Karpas-422 (cell line): ENCODE results near the gene EHD4. TPM values are rescaled to one million over a fixed set of nuclear protein-coding genes. Genes with fewer than 3 reads are reported as not detected.

Experiments used
- DNase-seq: peaks from one replicate; pipeline ENCODE4 v3.0.0-alpha.2; 2015
- H2AFZ ChIP-seq: fragments of 200-600 bp; sonication (generic); 2 replicates; pipeline ENCODE4 v1.6.1; 2014; ENCODE audit warnings: antibody characterized with exemption, low read length, mixed read lengths
- H3K27ac ChIP-seq: fragments of 200-600 bp; sonication (generic); 2 replicates; pipeline ENCODE4 v1.5.1; 2014; ENCODE audit warnings: mild to moderate bottlenecking, low read length, moderate library complexity
- H3K27me3 ChIP-seq: fragments of 200-600 bp; sonication (generic); 2 replicates; pipeline ENCODE4 v1.6.1; 2014; ENCODE audit warnings: low read length, mixed read lengths
- H3K36me3 ChIP-seq: fragments of 200-600 bp; sonication (generic); 2 replicates; pipeline ENCODE4 v1.6.1; 2014; ENCODE audit warnings: low read length, mixed read lengths; ENCODE audit not compliant: insufficient read depth
- H3K4me1 ChIP-seq: fragments of 200-600 bp; sonication (generic); 2 replicates; pipeline ENCODE4 v1.6.1; 2014; ENCODE audit warnings: mild to moderate bottlenecking, low read length, mixed read lengths
- H3K4me2 ChIP-seq: fragments of 200-600 bp; sonication (generic); 2 replicates; pipeline ENCODE4 v1.6.1; 2014; ENCODE audit warnings: low read length, low read depth, mild to moderate bottlenecking; ENCODE audit not compliant: poor library complexity, severe bottlenecking
- H3K4me3 ChIP-seq: fragments of 200-600 bp; sonication (generic); 2 replicates; pipeline ENCODE4 v1.5.1; 2014; ENCODE audit warnings: mild to moderate bottlenecking, antibody characterized with exemption, low read length, mixed read lengths
- H3K79me2 ChIP-seq: fragments of 200-600 bp; sonication (generic); 2 replicates; pipeline ENCODE4 v1.6.1; 2014; ENCODE audit warnings: mild to moderate bottlenecking, low read length, mixed read lengths
- H3K9ac ChIP-seq: fragments of 200-600 bp; sonication (generic); 2 replicates; pipeline ENCODE4 v1.6.0; 2014; ENCODE audit warnings: low read length
- H3K9me2 ChIP-seq: fragments of 200-600 bp; sonication (generic), shearing (Covaris generic); replicated peaks from 2 replicates; pipeline ENCODE4 v1.6.0; 2014; ENCODE audit warnings: mild to moderate bottlenecking, low read length, moderate library complexity; ENCODE audit not compliant: insufficient read depth
- H3K9me3 ChIP-seq: fragments of 300-700, 200-600 bp; sonication (generic); 2 replicates; pipeline ENCODE4 v1.6.1; 2014; ENCODE audit warnings: low read length, mixed read lengths
- H4K20me1 ChIP-seq: fragments of 200-600 bp; sonication (generic); 2 replicates; pipeline ENCODE4 v1.6.1; 2014; ENCODE audit warnings: mild to moderate bottlenecking, antibody characterized with exemption, low read length, low read depth; ENCODE audit not compliant: insufficient read depth
- total RNA-seq: library from RNA; depleted of rRNA; stranded (reverse); fragments of >200 nt; shearing (Covaris generic); gene quantifications from 2 replicates; pipeline ENCODE4 v1.2.3, GENCODE V29; 2014; ENCODE audit warnings: low replicate concordance

Gene EHD4
- total RNA-seq, 1 experiment from 2014 or later: 19.9 TPM

- H2AFZ ChIP-seq: no peak overlapping the region
- DNase-seq: no peak
- no peaks in the 10 kb centered on the region for H3K79me2 ChIP-seq
- H3K27ac ChIP-seq: no peak overlapping the region
- H3K9ac ChIP-seq: no peak overlapping the region
- H3K4me1 ChIP-seq: no peaks in the 10 kb centered on the region
- no peaks in the 10 kb centered on the region for H3K36me3 ChIP-seq
- H3K9me3 ChIP-seq: no peaks in the 10 kb centered on the region
- no peaks in the 10 kb centered on the region for H3K9me2 ChIP-seq
- no peak overlapping the region for H3K4me2 ChIP-seq
- H3K27me3 ChIP-seq: no peaks in the 10 kb centered on the region
- no peaks in the 10 kb centered on the region for H4K20me1 ChIP-seq
- no peak overlapping the region for H3K4me3 ChIP-seq
Measured at GRCh38 chr15:41887161-41887560, 85.2 kb downstream of the EHD4 start.

DNA sequence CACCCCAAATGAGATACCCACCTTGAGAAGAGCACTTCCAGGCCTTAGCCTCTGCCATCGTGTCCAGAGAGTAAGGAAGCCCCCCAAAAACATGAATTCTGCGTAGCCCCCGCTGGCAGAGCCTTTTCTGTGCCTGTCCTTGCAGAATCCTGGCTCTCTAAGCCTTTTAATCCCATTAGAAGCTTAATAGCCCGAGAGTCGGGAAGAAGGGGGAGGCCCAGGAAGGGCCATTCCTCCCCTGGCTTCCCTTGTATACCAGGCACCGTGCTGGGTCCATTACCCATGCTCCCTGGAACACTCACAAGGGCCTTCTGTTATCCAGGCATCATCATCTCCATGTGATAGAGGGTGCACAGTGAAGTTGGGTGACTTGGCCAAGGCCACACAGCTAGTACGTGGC lies 85.6 kb downstream of the EHD4 start:
- no peaks in the 10 kb centered on the region for H3K36me3 ChIP-seq
- no peaks in the 10 kb centered on the region for H3K79me2 ChIP-seq
- H4K20me1 ChIP-seq: no peaks in the 10 kb centered on the region
- H3K9ac ChIP-seq: no peak overlapping the region
- H3K9me2 ChIP-seq: no peaks in the 10 kb centered on the region
- H2AFZ ChIP-seq: no peak overlapping the region
- H3K4me1 ChIP-seq: no peaks in the 10 kb centered on the region
- no peak overlapping the region for H3K4me3 ChIP-seq
- no peaks in the 10 kb centered on the region for H3K9me3 ChIP-seq
- H3K4me2 ChIP-seq: no peak overlapping the region
- no peak for DNase-seq
- H3K27me3 ChIP-seq: no peaks in the 10 kb centered on the region
- no peak overlapping the region for H3K27ac ChIP-seq

- DNase-seq: no peak
- no peak overlapping the region for H2AFZ ChIP-seq
- no peak overlapping the region for H3K27ac ChIP-seq
- H3K9me2 ChIP-seq: no peaks in the 10 kb centered on the region
- H3K4me3 ChIP-seq: no peak overlapping the region
- H4K20me1 ChIP-seq: no peaks in the 10 kb centered on the region
- no peaks in the 10 kb centered on the region for H3K27me3 ChIP-seq
- no peaks in the 10 kb centered on the region for H3K79me2 ChIP-seq
- H3K4me2 ChIP-seq: no peak overlapping the region
- no peaks in the 10 kb centered on the region for H3K4me1 ChIP-seq
- no peak overlapping the region for H3K9ac ChIP-seq
- H3K36me3 ChIP-seq: no peaks in the 10 kb centered on the region
- H3K9me3 ChIP-seq: no peaks in the 10 kb centered on the region
Measured at GRCh38 chr15:41885841-41886240, 86.5 kb downstream of the EHD4 start.

DNA sequence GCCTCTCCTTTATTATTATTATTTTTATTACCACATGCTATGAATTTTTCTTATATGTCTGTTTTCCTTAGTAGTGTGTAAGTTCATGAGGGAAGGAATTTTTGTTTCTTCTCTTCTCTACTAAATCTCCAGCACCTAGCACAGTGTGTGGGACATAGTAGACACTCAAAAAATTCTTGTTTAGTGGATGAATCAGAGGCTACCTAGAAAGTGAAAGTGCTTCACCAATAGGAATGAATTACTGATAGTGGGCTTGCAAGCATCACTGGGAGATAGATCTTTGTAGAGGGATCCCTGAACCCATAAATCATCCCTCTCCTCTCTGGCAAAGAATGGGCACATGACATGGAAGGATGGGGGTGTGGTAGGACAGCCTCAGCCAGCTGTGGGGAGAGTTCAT lies 87.0 kb downstream of the EHD4 start:
- Histone ChIP-seq H3K4me3 (no peak overlapping the region), H3K9me2 (no peaks in the 10 kb centered on the region), H4K20me1 (no peaks in the 10 kb centered on the region), H3K4me1 (no peaks in the 10 kb centered on the region), H2AFZ (no peak overlapping the region), H3K9ac (no peak overlapping the region), H3K4me2 (no peak overlapping the region), H3K36me3 (no peaks in the 10 kb centered on the region), H3K9me3 (no peaks in the 10 kb centered on the region), H3K27ac (no peak overlapping the region), H3K79me2 (no peaks in the 10 kb centered on the region), H3K27me3 (no peaks in the 10 kb centered on the region)
- no peak for DNase-seq

DNA sequence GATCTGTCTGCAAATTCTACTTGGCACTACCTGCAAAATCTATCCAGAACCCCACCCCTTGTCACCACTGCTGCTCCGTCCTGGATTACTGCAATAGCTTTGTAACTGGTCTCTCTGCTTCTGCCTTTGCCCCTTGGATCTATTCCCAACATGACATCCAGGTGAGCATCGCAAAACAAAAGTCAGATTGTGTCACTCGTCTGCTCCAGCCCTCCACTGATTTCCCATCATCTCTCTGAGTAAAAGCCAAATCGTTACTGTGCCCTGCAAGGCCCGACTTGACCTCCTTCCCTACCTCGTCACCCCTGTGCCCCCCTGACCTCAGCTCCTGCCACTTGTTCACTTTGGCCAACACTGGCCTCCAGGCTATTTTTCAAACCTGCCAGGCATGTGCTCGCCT lies 87.9 kb downstream of the EHD4 start:
- Histone ChIP-seq H4K20me1 (no peaks in the 10 kb centered on the region), H3K79me2 (no peaks in the 10 kb centered on the region), H3K27ac (no peak overlapping the region), H3K36me3 (no peaks in the 10 kb centered on the region), H3K27me3 (no peaks in the 10 kb centered on the region), H2AFZ (no peak overlapping the region), H3K9me3 (no peaks in the 10 kb centered on the region), H3K4me1 (no peaks in the 10 kb centered on the region), H3K9ac (no peak overlapping the region), H3K4me2 (no peak overlapping the region), H3K9me2 (no peaks in the 10 kb centered on the region), H3K4me3 (no peak overlapping the region)
- DNase-seq: no peak

DNA sequence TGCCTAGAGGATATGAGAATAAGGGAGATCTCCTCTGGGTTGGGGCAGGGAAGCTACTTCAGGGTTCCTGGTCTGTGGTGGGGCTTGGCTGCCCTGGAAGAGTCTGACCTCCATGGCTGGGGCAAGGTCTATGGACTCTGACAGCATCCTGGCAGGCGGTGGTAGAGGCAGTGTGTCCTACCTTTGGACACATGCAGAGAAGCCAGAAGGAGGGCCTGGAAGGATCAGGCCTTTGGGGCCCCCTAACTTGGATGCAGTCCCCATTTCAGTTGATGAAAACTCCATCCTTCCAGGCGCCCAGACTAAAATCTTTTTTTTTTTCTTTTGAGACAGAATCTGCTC lies 88.9 kb downstream of the EHD4 start:
- Histone ChIP-seq H3K9me2 (no peaks in the 10 kb centered on the region), H3K9ac (no peak overlapping the region), H3K36me3 (no peaks in the 10 kb centered on the region), H3K27ac (no peak overlapping the region), H4K20me1 (no peaks in the 10 kb centered on the region), H3K4me3 (no peak overlapping the region), H3K27me3 (no peaks in the 10 kb centered on the region), H3K79me2 (no peaks in the 10 kb centered on the region), H3K9me3 (no peaks in the 10 kb centered on the region), H3K4me1 (no peaks in the 10 kb centered on the region), H2AFZ (no peak overlapping the region), H3K4me2 (no peak overlapping the region)
- DNase-seq: no peak

- no peaks in the 10 kb centered on the region for H3K79me2 ChIP-seq
- no peak overlapping the region for H3K9ac ChIP-seq
- no peak overlapping the region for H3K27ac ChIP-seq
- DNase-seq: no peak
- H3K4me2 ChIP-seq: no peak overlapping the region
- no peaks in the 10 kb centered on the region for H3K27me3 ChIP-seq
- H3K4me1 ChIP-seq: no peaks in the 10 kb centered on the region
- no peaks in the 10 kb centered on the region for H3K9me3 ChIP-seq
- H3K4me3 ChIP-seq: no peak overlapping the region
- H3K9me2 ChIP-seq: no peaks in the 10 kb centered on the region
- H4K20me1 ChIP-seq: no peaks in the 10 kb centered on the region
- no peak overlapping the region for H2AFZ ChIP-seq
- H3K36me3 ChIP-seq: no peaks in the 10 kb centered on the region
Measured at GRCh38 chr15:41882689-41883483, 89.5 kb downstream of the EHD4 start.

GRCh38 chr15:41881920-41882688 lies 90.3 kb downstream of the EHD4 start:
- H3K79me2 ChIP-seq: no peaks in the 10 kb centered on the region
- no peak overlapping the region for H2AFZ ChIP-seq
- DNase-seq: no peak
- H3K36me3 ChIP-seq: no peaks in the 10 kb centered on the region
- no peak overlapping the region for H3K4me3 ChIP-seq
- H3K4me2 ChIP-seq: no peak overlapping the region
- no peak overlapping the region for H3K27ac ChIP-seq
- H3K9me3 ChIP-seq: no peaks in the 10 kb centered on the region
- H3K9ac ChIP-seq: no peak overlapping the region
- no peaks in the 10 kb centered on the region for H3K9me2 ChIP-seq
- no peaks in the 10 kb centered on the region for H4K20me1 ChIP-seq
- no peaks in the 10 kb centered on the region for H3K27me3 ChIP-seq
- no peaks in the 10 kb centered on the region for H3K4me1 ChIP-seq
